NCI-H2227 (cell line): ENCODE results near the gene ACP3.

Experiments
- DNase-seq: peaks from one replicate; lab custom pipeline; 2025; ENCODE audit not compliant: unreplicated experiment; lab: John Stamatoyannopoulos, UW

Gene ACP3

DNA sequence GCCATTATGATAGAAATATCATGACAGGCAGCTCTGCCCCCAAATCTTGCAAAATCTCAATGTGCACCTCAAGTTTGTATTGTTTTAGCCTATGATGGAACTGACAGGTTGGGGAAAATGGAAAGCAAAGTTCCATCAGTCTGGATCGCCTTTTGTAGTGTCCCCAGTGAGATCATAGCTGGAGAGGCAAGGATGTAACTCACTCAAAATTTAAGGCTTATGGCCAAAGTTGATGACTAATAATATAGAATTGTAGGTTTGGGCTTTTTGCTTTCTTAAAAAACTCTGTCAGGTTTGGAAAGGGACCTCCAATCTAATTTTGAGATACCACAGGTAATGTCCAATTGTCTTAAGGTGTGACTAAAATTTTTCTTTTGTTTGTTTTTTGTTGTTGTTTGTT lies 1.4 kb upstream of the ACP3 start:
- DNase-seq = no peak

DNA sequence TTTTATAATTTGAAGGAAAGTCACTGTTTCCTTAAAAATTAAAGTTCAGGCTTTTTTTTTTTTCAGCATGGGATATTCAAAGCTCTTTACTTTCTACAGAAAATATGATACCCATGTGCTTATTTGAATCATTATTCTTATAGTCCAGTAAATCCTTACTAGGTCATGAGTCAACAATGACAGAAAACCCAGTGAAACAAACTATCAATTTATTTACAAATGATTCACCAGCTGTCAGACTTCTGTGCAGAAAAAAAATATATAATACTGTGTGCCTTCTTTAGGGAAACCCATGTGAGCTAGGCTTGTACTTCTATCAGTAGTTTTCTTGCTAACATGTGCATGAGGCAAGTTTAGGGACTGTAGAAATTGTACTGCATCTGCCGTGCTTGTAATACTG lies 1.2 kb downstream of the ACP3 start:
- no peak for DNase-seq

DNA sequence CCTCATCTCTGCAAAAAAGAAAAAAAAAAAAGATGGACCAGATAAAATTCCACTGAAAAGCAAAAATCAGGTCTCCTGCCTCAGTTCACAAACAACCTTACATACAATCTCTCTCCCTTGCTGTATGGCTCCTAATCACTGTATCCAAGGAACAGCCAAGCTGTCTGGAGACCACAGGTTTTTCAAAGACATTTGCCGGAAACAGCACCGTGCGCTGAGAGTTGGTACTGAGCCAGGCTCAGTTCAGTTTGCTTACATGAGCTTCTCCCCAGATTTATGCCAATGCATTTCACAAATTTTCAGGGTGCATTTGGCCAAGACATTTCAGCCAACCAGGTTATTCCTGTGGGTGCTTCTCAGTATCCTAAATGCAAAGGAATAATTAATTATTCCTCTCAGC lies 4.1 kb downstream of the ACP3 start:
- no peak for DNase-seq

DNA sequence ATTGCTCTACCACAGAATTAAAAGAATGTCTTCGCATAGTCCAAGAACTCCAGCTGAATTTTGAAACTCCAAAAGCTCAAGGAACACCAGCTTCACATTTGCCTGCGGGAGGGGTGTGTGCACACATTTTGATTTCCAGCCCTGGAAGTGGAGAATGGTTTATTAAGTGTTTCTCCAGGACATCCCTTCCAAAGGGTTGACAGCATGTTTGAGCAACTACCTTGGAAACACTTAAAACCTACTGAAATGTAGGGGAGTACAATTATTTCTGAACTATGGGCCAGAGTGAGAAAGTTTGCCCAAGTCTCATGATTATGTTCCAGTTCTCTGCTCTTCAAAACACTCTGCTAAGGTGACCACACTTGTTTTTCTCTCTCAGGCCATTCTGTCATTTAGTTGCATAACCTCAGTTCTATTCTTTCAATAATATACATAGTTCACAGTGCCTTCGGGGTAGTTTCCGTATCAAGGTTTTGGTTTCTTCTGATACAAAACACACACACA lies 7.9 kb downstream of the ACP3 start:
- no peak for DNase-seq

DNA sequence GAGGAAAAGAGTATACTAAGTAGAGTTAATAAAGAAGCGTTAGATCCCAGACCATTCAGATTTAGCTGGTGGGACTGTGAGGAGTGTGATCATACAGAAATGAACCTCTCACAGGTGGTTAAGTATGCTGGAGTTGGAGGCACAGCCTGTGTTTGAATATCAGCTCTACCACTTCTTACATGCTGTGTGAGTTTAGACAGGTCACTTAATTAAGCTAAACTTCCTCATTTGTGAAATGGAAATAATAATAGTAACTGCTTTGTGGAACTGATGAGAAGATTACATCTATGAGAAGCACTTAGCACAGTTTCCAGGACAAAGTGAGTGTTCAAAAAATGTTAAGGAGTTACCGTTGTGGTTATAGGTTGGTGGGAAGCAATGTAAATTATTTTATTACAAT lies 8.4 kb downstream of the ACP3 start:
- no peak for DNase-seq

DNA sequence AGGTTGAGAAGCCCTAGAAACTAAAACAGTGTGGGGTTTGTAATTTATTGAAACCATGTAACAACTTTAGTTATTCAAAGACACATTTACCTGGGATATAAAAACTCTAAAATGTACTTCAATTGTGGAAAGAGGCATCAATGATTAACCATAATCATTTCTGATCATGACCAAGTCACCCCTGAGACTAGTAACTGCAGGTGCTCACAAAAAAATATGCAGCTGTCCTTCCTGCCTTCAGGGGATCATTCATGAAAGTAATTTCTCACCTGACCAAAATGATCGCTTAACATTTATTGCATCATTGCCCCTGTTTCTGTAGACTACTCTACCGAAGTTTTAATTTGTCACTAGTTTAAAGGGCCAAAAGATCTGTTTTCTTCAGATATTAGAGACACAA lies 9.0 kb downstream of the ACP3 start:
- no peak for DNase-seq

DNA sequence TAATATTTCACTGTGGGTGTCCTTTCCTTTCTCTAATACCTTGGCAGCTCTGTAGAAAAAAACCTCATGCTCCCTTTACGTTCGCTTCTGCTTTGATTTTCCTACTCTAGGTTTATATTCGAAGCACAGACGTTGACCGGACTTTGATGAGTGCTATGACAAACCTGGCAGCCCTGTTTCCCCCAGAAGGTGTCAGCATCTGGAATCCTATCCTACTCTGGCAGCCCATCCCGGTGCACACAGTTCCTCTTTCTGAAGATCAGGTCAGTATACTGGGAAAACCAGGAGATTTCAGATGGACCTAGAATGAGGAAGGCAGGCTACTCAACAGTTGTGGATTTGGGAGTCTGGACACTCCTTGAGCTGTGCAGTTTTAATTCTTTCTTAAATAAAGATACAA lies 14.9 kb downstream of the ACP3 start:
- DNase-seq = no peak

DNA sequence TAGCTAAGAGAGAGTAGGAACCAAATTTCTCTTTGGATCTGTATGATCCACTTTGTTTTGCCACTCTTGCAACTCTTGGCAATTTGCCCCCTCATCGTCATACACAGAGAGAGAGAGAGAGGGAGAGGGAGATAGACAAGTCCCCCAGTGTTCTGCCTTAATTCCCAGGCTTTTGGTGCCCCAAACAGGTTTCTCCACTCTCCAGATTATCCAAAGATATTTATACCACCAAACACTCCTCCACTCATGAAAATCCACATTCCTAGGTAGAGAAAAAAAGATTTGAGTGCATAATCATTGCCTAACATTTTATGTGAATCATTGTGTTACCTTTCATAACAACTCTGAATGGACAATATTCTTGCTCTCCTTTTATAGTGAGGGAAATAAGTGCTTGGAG lies 15.3 kb downstream of the ACP3 start:
- no peak for DNase-seq

DNA sequence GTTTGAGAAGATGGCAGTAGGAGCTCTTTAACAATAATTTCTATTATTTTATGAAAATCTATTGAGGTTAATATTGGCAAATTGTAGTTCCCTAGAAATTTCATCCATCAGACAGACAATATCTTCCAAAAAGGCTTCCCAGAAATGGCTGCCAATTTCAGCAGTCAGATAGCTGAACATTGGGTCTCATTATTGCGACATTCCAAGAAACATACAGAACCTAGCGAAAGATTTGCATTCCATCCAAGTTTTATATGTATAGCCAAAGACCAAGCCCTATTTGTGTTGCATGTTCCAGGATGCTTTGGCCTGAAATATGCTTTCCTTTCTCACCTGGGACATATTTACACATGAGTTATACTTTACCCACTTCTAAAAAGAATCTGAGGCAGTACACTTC lies 24.5 kb downstream of the ACP3 start:
- no peak for DNase-seq

DNA sequence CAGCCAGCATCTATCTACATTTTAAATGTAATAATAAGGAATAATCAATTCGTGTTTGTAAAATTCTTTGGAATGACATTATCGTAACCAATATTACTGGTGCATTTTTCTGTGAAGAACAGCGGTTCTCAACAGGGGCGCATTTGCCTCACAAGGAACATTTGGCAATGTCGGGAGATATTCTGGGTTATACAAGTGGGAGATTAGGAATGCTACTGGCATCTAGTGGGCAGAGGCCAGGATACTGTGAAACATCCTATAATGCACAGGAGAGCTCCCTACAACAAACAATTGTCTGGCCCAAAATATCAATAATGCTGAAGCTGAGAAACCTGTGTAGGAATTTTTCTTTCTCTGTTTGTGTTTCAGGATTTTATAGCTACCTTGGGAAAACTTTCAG lies 25.0 kb downstream of the ACP3 start:
- no peak for DNase-seq

DNA sequence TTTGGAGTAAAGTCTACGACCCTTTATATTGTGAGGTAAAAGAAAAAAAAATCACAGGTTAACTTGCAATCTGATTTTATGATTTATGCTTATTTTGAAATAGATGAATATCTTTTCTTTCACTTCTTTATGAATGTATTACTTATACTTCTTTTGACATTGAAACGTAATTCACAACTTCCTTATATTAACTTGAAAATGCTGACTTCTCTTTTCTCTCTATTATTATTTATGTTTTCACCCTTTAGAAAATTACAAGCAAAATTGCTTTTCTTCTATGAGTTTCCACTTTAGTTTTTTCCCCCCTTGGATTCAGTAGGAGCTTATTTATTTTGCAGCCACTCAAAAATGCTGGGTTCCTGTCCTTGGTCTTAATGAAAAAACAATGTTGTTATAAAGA lies 25.4 kb downstream of the ACP3 start:
- DNase-seq = no peak

DNA sequence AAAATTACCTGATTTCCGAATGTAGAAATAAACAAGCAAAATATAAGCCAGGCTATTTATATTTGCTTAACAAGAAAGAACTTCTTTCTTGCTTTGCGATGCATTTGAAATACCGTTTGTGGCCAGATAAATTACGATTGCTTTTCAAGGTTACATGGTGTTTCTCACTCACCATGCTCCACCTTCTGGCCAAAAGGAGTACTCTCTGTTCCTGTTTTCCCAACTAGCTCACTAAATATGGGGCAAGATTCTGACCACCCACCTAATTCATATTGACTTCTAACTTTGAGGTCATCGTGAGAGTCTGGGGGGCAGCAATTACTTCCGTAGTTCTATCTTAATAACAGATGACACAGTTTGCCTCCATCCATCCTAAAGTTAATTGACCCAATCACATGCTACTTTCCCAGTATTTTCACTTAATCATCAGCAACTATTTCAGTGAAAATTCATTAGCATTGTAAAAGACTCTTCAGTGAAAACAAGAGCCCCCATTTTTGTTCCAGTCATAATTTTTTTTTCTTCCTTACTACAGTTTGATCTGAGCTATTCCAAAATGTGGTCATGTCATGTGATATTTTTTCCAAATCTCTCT lies 25.9 kb downstream of the ACP3 start:
- DNase-seq = peak; percentile 54

DNA sequence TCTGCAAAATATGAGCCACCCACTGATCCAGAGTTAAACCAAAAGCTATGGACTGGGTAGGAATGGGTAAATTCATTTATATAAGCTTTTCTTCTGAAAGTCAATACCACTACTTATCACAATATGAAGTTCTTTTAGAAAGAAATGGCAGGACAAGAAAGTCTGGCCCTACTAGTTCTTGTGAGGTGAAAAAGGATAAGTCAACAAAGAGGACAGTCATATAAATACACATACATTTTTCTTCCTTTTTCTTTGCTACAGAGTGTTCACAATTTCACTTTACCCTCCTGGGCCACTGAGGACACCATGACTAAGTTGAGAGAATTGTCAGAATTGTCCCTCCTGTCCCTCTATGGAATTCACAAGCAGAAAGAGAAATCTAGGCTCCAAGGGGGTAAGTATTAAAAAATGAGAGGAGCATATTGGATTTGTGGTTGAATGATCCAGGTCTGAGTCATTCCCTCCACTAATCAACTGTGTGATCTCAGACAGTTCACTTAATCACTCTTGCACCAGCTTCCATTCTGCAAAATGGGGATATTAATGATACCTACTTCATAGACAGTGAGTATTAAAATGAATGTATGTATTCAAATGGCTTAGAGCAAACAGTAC lies 27.6 kb downstream of the ACP3 start:
- no peak for DNase-seq

DNA sequence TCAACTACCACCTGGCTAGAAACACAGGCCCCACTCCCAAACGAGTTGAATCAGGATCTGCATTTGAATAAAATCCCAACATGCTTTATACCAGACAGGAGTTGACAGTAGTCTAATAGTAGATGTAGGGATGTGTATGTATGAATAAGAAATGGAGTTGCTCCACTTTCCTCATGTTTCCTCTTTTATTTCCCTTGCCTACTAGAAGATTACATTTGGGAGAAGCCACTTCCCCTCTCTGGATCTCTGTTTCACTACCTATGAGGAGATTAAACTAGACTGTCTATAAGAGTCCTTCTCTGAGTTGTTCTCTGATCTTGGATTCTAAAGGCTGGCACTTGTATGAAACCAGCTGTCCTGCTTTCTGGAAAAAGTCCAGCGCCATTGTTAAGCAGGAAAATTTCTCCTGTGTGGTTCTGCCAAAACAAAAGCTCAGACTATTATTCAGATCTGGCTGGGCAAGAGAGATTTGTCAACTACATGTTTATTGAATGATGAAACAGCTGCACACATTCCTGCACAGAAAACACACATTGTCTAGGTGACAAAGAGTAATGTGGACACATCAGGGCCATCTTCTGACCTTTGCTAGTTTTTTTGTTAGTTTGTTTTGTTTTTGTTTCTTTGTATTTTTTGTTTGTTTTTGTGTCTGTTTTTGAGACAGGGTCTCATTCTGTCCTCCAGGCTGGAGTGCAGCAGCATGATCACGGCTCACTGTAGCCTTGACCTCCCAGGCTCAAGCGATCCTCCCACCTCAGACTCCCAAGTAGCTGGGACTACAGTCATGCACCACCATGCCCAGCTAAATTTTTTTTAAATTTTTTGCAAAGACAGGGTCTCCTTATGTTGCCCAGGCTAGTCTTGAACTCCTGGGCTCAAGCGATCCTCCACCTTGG lies 29.9 kb downstream of the ACP3 start:
- DNase-seq = no peak

DNA sequence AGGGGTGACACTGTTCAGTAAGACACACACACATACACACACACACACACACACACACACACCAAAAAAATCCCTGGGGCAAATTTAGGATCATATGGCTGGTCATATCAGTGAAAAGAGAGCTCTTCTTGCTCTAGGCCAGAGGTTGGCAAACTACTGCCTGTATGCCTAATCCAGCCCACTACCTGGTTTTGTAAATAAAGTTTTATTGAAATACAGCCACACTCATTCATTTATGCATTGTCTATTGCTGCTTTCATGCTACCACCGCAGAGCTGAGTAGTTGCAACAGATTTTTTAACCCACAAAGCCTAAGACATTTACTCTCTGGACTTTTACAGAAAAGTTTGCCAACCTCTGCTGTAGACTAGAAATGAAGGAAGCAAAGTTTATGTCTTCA lies 30.6 kb downstream of the ACP3 start:
- DNase-seq = no peak

DNA sequence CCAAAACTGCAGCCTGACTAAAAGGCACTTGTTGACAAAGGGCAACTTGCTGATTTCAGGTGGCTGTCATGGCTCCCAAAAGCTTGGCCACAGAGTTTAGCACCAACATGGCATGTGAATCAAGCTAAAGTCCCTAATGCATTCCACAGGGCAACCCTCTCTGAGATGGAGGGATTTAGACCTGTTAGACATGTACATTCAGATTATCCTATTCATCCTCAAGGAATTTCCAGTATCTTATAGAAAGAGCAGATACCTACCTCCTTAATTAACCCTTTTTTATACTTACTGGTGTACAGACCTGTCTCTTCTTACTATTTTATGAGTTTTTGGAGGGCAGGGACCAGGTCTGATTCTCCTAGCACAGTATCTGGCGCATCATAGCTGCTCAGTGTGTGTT lies 31.3 kb downstream of the ACP3 start:
- DNase-seq = no peak

DNA sequence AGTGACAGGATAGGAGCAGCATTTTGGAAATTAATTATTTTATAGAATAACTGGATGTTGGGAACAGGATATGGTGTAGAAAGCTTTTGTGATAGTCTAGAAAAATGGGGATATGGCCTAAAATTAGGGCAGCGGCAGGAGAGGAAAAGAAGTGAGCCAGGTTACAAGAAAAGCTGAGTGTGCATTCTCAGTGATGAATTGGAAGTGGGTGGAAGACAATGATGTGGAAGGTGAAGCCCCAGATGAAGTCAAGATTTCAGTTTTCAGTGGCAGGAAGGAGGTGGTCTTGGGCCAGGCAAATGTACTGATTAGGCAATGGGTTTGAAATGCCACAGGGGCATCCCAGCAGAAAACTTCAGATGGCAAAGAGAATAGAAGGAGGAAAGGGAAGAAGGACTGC lies 33.6 kb downstream of the ACP3 start:
- DNase-seq = no peak

DNA sequence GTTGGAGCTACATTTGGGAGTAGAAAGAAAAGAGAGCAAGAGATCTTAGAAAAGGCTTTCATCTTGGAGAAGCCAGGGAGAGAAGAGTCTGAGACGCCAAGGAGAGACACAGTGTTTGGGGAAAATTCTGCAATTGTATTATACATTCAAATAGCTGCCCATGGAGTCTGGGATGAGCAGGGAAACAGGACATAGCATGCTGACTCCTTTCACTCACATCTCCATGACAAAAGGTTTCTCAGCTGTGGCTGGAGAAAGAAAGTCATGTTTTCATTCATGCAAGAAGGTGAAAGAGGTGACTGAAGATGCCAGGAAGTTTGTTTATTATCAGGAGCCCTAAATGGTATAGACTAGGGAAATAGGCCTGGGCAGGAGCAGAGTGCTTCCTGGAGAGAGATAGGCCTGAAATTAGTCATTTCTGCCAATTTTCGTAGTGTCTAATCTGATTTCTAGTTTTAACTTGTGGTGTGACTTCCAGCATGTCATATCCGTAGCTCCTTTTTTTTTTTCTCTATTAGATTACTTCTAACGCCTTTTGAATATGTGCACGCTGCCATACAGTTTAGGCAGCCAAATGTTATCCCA lies 34.1 kb downstream of the ACP3 start:
- DNase-seq = no peak

DNA sequence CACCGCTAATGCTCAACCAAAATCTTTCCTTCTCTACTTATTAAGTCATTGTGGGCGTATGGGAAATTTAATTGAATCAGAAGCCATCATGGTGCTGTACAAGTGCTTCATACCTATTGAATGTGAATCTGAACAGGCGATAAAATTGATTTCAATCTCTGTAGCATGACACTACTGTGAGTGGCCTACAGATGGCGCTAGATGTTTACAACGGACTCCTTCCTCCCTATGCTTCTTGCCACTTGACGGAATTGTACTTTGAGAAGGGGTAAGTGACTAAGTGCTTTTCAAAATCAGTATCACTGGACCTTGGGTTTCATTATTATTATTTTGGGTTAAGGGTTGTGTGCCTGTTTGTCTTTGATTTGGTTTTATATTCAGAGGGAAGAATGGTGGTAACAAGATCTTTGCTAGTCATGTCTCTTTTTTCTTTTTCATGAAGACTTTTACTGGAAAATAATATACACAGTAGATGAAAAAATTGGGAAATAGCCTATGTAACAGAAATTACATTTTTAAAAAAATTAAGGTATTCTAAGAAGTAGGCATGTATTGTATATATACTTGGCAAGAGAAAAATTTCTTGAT lies 35.4 kb downstream of the ACP3 start:
- DNase-seq = peak; percentile 63

DNA sequence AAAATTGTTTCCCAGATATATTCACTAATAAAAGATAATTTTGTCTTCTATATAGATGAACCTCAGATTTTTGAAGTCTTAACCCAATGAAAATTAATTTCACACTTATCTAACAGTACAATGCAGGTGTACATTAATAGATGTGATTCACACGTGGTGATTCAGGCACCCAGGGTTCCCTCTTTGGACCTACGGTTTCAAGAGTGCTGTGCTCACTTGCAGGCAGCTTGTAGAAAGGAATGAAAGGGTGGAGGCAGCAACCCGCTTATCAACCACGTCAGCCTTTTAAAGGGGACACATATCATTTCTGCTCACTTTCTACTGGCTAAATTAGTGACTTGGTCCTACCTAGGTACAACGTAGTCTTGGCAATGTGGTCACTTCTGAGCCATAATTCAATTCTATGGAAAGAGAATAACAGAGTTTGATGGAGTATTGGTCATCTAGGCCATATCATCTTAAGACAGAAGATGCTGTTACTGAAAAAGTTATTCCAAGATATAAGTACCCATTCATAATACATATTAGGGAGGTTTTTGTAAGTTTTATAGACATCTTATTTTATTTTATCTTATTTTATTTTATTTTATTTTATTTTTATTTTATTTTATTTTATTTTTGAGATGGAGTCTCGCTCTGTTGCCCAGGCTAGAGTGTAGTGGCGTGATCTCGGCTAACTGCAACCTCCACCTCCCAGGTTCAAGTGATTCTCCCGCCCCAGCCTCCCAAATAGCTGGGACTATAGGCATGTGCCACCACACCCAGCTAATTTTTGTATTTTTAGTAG lies 37.9 kb downstream of the ACP3 start:
- DNase-seq = no peak

DNA sequence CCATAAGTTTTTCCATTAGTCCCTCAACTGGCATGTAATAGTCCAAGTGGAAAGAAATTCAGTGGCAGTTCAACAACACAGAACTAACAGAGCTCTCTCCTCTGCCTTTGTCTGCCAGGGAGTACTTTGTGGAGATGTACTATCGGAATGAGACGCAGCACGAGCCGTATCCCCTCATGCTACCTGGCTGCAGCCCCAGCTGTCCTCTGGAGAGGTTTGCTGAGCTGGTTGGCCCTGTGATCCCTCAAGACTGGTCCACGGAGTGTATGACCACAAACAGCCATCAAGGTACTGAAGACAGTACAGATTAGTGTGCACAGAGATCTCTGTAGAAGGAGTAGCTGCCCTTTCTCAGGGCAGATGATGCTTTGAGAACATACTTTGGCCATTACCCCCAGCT lies 39.4 kb downstream of the ACP3 start:
- no peak for DNase-seq
